ENCODE results near the gene LRP8.
A peak's percentile ranks its signal among the peaks of the same experiment; 100 is the strongest.

LRP8 gene

GRCh38 chr1:53256511-53257453 is 71.1 kb downstream of the LRP8 start:
- DNase-seq, result no peak

DNA sequence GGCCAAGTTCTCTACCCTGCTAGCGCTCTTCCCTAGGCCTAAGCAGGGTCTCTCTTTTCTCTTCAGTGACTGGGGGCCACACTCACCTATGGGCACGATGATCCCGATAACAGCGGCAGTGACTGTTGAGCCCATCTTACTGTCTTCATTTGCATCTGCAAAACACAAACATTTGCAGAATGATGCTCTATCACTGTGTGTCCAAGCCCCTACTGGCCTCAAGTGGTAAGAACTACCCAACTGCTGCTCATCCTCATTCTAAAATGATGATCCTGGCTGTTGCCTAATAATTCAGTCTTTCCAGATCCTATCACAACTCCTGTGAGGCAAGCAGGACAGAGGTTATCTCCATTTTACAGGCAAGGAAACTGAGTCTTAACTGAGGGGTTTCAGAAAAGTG is 72.8 kb downstream of the LRP8 start:
- no peak for DNase-seq

DNA sequence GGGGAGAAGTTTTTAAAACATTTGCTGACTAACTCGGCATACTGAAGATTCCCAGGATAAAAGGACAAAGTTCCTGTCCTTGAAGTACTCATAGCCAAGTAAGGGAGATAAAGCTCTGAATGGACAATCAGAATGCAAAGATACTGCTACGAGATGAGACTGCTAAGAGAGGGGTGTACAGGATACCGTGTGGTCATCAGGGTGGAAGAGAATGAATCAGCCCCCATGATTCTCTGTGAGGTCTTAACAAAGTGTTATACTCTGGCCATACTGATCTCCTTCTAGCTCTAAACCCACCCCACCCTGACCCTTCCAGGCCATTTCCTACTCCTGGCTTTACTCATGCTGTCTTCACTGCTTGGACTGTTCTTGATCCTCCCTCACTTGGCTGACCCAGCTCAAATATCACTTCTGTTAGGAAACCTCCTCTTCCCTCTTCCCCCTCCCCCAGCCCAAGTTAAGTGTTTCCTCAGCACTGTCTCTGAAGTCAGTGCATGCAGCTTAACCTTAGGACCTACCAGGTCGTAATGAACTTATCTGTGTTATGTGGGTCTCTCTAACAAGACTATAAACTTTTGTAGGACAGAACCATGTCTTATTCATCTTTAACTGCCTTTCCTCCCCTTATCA is 73.7 kb downstream of the LRP8 start:
- DNase-seq, result no peak

GRCh38 chr1:53250325-53250724 is 77.5 kb downstream of the LRP8 start:
- no peak for DNase-seq

- DNase-seq, result no peak
Measured at GRCh38 chr1:53249706-53250105, 78.2 kb downstream of the LRP8 start.

DNA sequence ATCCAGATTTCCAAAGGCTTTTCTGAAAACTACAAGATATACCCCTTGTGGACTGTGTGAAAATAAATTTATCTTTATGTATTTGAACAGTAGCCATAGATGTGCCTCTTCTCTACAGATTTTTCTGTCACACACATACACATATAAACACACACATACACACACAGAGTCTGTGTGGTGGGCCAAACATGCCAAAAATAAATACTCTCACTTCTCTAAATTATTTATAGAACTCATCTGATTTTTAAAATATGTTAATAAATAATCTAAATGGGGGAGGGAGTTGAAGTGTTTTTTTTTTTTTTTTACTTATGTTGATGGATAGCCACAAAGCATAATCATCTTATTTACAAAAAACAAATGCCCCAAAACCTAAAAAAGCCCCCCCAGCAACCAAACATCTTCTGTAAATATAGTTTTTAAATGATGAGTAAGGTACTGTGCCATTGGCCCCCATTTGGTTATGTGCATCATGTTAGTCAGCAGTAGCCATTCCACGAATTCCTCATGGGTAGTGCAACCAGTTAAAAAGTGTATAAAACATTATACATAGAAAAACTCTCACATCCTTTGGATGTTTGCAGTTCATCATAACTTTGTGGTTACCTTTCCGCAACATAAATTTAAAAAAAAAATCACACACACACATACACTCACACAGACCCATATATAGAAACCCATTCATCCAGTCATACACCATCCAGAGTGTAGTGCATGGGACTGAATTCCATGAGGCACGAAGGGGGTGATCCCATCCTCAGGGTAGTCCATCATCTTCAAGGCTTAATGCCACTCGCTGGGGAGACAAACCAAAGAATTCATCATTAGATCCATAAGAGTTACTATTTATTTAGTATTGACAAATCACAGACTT is 81.4 kb downstream of the LRP8 start:
- no peak for DNase-seq

GRCh38 chr1:53244141-53244540 is 83.7 kb downstream of the LRP8 start:
- no peak for DNase-seq

GRCh38 chr1:53242381-53242780 is 85.5 kb downstream of the LRP8 start:
- no peak for DNase-seq

DNA sequence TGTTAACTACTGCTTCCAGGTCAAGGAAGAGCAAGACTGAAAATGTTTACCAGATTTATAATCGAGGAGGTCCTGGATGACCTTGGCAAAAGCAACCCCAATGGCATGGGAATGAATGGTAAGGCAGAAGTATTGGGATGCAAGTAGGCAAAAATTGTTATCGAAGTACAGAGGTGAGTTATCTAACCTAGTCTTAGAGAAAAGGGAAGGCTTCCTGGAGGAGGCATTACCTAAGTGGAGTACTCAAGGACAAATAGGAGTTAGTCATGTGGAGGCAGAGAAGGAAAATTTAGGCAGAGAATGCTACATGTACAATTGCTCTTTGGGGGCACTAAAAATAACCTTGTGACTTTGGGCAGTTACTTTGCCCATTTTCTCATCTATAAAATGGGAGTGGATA is 86.0 kb downstream of the LRP8 start:
- no peak for DNase-seq

- DNase-seq, result peak; percentile 95
Measured at GRCh38 chr1:53238197-53239155, 89.4 kb downstream of the LRP8 start, which contains the start of gene MAGOH. Gene MAGOH, minus strand, starts transcription at chr1:53238518. Its CDS starts 70 bp downstream, at chr1:53238448.

DNA sequence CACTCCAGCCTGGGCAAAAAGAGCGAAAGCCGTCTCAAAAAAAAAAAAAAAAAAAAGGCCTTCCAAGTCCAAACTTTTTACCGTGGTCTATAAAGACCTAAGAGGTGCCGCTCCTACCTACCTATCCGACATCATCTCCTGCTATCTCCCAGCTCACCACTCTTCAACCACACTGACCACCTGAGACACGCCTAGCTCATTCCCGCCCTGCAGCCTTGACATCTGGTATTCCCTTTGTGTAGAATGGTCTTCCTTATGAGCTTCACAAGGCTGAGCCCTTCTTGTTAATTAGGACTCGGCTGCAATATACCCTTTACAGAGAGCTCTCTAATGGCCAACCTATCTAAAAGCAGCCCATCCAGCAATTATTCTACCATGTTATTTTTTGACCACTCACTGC is 90.2 kb downstream of the LRP8 start:
- no peak for DNase-seq

GRCh38 chr1:53220962-53221286 is 106.9 kb downstream of the LRP8 start:
- DNase-seq, result no peak

GRCh38 chr1:53220171-53220961 is 107.5 kb downstream of the LRP8 start, which contains the start of gene CZIB:
Gene CZIB, minus strand, starts transcription at chr1:53220634. Its CDS starts 59 bp downstream, at chr1:53220575.
- DNase-seq, result peak; percentile 98

DNA sequence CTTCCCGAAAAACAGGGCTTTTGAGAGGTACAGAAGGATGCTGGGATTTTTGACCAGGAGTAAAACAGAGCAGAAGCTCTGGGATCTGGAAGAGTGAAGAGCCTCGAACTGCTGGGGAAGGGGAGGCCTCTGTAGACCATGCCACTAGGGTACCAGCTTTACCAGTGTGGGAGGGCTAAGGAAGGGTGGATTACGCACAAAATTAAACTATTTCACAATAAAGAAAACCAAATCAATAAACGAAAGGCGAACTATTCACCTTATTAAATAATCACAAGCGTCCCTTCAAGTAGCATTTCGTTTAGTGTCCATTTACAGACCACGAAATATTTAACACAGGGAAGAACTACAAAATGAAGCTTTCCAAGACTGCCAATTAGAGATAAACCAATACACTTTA is 108.2 kb downstream of the LRP8 start:
- DNase-seq, result no peak

DNA sequence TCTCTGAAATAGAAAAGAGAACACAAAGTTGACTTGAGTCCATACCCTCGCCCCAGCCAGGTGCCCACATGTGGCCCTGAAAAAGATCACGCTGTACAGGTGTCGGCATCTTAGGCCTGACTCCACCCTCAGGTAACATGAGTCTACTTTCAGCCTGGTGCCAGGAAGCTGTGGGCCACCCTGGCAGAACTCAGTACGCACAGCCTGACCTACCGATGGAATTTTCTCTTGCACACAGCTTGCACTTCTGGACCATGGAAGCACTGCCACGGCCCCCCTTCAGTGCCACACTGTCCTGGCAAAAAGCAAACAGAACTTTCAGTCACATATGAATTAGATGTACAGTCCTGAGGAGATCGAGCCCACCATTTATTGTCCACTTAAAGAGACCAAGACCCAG is 109.7 kb downstream of the LRP8 start:
- DNase-seq, result no peak

- DNase-seq, result no peak
Measured at GRCh38 chr1:53214376-53214940, 113.4 kb downstream of the LRP8 start.

GRCh38 chr1:53210954-53211353 is 116.9 kb downstream of the LRP8 start:
- DNase-seq, result no peak

DNA sequence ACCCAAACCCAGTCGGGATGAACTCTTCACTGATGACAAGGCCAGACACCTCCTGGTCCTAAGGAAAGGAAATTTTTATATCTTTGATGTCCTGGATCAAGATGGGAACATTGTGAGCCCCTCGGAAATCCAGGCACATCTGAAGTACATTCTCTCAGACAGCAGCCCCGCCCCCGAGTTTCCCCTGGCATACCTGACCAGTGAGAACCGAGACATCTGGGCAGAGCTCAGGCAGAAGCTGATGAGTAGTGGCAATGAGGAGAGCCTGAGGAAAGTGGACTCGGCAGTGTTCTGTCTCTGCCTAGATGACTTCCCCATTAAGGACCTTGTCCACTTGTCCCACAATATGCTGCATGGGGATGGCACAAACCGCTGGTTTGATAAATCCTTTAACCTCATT is 117.5 kb downstream of the LRP8 start:
- DNase-seq, result no peak

- no peak for DNase-seq
Measured at GRCh38 chr1:53207726-53208125, 120.1 kb downstream of the LRP8 start.

- DNase-seq, result no peak
Measured at GRCh38 chr1:53206735-53207379, 121.0 kb downstream of the LRP8 start.
